Measurements from ENCODE around the gene TSPAN17. TPM values are rescaled to one million over a fixed set of nuclear protein-coding genes. Genes with fewer than 3 reads are reported as not detected.
A peak's percentile ranks its signal among the peaks of the same experiment; 100 is the strongest.

The TSPAN17 gene
- polyA plus RNA-seq, 1 experiment = 65.8 TPM

DNA sequence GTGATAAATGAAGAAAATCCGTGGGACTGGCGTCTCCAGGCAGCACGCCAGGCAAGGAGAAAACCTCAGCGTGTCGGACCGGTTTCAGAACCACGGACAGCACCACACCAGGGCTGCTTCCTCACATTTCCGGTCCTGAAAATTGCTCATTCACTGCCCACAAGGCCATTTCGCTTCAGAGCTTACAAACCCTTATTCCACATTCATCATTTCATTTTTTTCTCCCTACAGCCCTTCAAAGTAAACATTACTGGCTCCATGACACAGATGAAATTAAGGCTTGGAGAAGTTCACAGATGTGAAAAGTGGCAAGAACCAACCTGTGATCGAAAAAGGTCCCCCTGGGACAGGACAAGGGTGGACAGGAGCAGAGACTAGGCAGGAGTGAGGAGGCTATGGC is 35.8 kb upstream of the TSPAN17 start:
- no peaks in the 10 kb centered on the region for H3K36me3 ChIP-seq (ENCODE audit: control insufficient read depth, insufficient read depth, low read length)
- H3K4me3 ChIP-seq (ENCODE audit: low read depth, low read length) = no peak overlapping the region
- peak; percentile 14 for DNase-seq (ENCODE audit: low read depth)
- POLR2A ChIA-PET = no interaction called here
- TF ChIP-seq, protein P1, sequence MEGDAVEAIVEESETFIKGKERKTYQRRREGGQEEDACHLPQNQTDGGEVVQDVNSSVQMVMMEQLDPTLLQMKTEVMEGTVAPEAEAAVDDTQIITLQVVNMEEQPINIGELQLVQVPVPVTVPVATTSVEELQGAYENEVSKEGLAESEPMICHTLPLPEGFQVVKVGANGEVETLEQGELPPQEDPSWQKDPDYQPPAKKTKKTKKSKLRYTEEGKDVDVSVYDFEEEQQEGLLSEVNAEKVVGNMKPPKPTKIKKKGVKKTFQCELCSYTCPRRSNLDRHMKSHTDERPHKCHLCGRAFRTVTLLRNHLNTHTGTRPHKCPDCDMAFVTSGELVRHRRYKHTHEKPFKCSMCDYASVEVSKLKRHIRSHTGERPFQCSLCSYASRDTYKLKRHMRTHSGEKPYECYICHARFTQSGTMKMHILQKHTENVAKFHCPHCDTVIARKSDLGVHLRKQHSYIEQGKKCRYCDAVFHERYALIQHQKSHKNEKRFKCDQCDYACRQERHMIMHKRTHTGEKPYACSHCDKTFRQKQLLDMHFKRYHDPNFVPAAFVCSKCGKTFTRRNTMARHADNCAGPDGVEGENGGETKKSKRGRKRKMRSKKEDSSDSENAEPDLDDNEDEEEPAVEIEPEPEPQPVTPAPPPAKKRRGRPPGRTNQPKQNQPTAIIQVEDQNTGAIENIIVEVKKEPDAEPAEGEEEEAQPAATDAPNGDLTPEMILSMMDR (IDR thresholded peaks at IDR 0.05; ENCODE audit: insufficient read depth, low read depth, low read length) = no peak
- H3K27me3 ChIP-seq (ENCODE audit: control insufficient read depth, insufficient read depth, low read length) = no peaks in the 10 kb centered on the region
- CTCF ChIA-PET = interaction anchor here (1.4 to 1.5 kb wide), 2 partner anchors 38 to 49 kb away, joined by 3 to 5 read pairs; no protein-coding TSS in a partner anchor

DNA sequence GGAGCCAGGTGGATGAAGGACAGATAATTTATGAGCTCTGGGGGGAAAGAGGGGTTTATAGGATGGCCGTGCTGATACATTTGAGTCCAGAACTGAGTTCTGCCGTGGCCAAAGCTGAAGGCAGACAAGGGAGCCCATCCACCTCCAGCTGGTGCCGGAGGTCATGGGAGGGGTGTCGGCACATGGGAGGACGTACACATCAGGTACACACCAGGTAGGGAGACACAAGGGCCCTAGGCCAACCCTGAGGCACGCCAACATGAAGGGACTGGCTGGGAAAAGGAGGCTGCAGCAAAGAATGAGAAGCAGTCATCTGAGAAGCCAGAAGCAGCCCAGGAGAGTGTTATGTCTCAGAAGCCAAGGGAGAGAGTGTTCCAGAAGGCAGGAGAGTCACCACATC is 35.3 kb upstream of the TSPAN17 start:
- no peak for DNase-seq (ENCODE audit: low read depth)
- peaks cover 3% of the 10 kb centered on the region for H3K27me3 ChIP-seq (ENCODE audit: control insufficient read depth, insufficient read depth, low read length)
- no peaks in the 10 kb centered on the region for H3K36me3 ChIP-seq (ENCODE audit: control insufficient read depth, insufficient read depth, low read length)
- H3K4me3 ChIP-seq (ENCODE audit: low read depth, low read length) = no peak overlapping the region
- CTCF ChIA-PET = interaction anchor here (1.4 to 1.5 kb wide), 2 partner anchors 39 to 49 kb away, joined by 3 to 5 read pairs; no protein-coding TSS in a partner anchor
- TF ChIP-seq, protein P1 (IDR thresholded peaks at IDR 0.05; ENCODE audit: insufficient read depth, low read depth, low read length) = no peak
- POLR2A ChIA-PET = no interaction called here

DNA sequence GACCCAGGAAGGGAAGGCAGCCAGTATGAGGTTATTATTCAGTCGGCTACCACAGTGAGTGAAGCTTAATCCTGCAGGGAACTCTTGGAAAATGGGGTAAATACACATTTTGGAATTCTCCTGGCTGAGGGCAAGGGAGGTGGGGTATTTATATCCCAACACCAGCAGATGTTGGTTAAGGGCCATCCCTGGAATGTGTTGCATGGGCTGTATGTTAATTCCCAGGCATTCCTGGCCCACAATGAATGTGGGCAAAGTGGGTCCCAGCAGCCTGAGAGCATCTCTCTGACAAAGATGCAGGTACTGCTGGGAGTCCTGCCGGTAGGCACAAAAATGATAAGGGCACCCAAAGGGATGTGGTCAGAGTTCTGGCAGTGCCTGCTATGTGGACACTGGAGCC is 34.4 kb upstream of the TSPAN17 start:
- no peak overlapping the region for H3K4me3 ChIP-seq (ENCODE audit: low read depth, low read length)
- ChIA-PET POLR2A (no interaction called here), CTCF (interaction anchor here (1.7 kb wide), 1 partner anchor 35 kb away, joined by 7 read pairs; no protein-coding TSS in a partner anchor)
- no peak for DNase-seq (ENCODE audit: low read depth)
- H3K27me3 ChIP-seq (ENCODE audit: control insufficient read depth, insufficient read depth, low read length) = peaks cover 6% of the 10 kb centered on the region
- TF ChIP-seq, protein P1 (IDR thresholded peaks at IDR 0.05; ENCODE audit: insufficient read depth, low read depth, low read length) = no peak
- no peaks in the 10 kb centered on the region for H3K36me3 ChIP-seq (ENCODE audit: control insufficient read depth, insufficient read depth, low read length)

DNA sequence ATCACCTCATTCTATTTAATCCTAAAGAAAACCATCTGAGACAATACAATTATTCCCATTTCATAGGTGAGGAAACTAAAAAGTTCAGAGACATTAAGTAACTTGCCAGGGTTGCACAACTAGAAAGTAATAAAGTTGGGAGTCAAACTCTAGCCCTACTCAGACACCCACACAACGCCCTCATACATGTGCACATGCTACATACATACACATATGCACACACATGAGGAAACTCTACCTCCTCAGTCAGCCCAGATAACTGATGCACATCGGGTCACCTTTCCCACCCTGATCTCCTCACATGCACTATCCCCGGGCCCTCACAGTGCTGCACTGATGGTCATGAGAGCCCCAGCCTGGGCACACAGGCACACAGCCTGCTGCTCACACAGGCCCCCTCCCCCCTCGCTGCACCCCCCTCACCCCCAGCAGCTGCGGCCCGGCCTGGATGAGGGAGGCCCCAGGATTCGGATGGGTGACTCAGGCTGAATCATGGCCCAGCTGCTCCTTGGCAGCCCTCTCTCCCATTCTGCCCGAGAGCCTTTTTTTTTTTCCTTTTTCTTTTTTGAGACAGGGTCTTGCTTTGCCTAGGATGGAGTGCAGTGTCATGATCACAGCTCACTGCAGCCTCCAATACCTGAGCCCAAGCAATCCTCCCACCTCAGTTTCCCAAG is 32.3 kb upstream of the TSPAN17 start:
- no peak overlapping the region for H3K4me3 ChIP-seq (ENCODE audit: low read depth, low read length)
- TF ChIP-seq, protein P1 (IDR thresholded peaks at IDR 0.05; ENCODE audit: insufficient read depth, low read depth, low read length) = no peak
- DNase-seq (ENCODE audit: low read depth) = no peak
- no peaks in the 10 kb centered on the region for H3K36me3 ChIP-seq (ENCODE audit: control insufficient read depth, insufficient read depth, low read length)
- CTCF ChIA-PET = interaction anchor here (0.8 to 1.2 kb wide), 3 partner anchors 16 to 199 kb away, joined by 3 to 7 read pairs (median 3); partner anchors contain the start of genes CLTB, EIF4E1B and SNCB
- H3K27me3 ChIP-seq (ENCODE audit: control insufficient read depth, insufficient read depth, low read length) = peaks cover 17% of the 10 kb centered on the region
- POLR2A ChIA-PET = no interaction called here

DNA sequence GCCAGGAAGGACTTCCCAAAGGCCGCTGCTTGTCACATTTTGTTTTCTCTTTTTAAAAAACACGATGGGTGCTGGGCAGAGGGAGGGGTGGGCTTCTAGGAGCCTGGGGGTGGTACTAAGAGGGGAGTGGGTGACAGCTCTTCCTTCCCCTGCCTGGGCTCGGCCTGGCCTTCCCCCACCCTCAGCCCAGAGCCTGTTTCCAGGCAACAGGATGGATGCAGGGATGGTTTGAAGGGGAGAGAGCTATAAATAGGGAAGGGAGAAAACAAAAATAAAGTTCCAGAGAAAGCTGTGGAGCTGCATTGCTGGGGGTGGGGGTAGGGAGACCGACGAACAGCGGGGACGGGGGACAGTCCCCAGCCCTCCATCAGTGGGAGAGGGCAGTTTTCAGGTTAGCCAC is 30.8 kb upstream of the TSPAN17 start:
- TF ChIP-seq, protein P1 (IDR thresholded peaks at IDR 0.05; ENCODE audit: insufficient read depth, low read depth, low read length) = no peak
- ChIA-PET POLR2A (no interaction called here), CTCF (interaction anchor here (0.5 to 1.4 kb wide), 2 partner anchors 43 to 440 kb away, joined by 3 read pairs; no protein-coding TSS in a partner anchor)
- DNase-seq (ENCODE audit: low read depth) = no peak
- H3K36me3 ChIP-seq (ENCODE audit: control insufficient read depth, insufficient read depth, low read length) = no peaks in the 10 kb centered on the region
- H3K27me3 ChIP-seq (ENCODE audit: control insufficient read depth, insufficient read depth, low read length) = peaks cover 25% of the 10 kb centered on the region
- H3K4me3 ChIP-seq (ENCODE audit: low read depth, low read length) = no peak overlapping the region
